NCI-H1436 (cell line): ENCODE results near the gene SGMS1.

Source experiments
- DNase-seq: peaks from one replicate; lab custom pipeline; 2025; lab: John Stamatoyannopoulos, UW

The SGMS1 gene

GRCh38 chr10:50260791-50261281 lies 362.9 kb downstream of the SGMS1 start:
- no peak for DNase-seq
